Right lobe of liver (tissue), 6 donors: ENCODE data around the gene ST7. TPM values are rescaled to one million over a fixed set of nuclear protein-coding genes. Genes with fewer than 3 reads are reported as not detected.

ENCODE experiments used
- ATAC-seq, 4 donors: fragments of 200-7000 bp; cut with Tn5 transposase; one replicate each; pipeline ENCODE4 v1.9.1; 2020; ENCODE audit warnings: mild to moderate bottlenecking in 4 of 4, moderate library complexity in 4 of 4
- DNase-seq, 3 donors: peaks; one replicate each; pipeline ENCODE4 v3.0.0-alpha.2; 2020
- H3K27ac ChIP-seq, 3 donors: fragments of 200-600 bp; one replicate each; pipeline ENCODE4 v1.8.0; 2022
- H3K27me3 ChIP-seq, 2 donors: fragments of 200-600 bp; one replicate each; pipeline ENCODE4 v1.8.0; 2022
- H3K36me3 ChIP-seq, 4 donors: fragments of 200-600 bp; sonication (generic) in 1 of 4; one replicate each; pipeline versions ENCODE4 v1.5.1 to v1.8.0; 2017 to 2022; ENCODE audit warnings: control low read depth in 1 of 4
- H3K4me1 ChIP-seq, 4 donors: fragments of 200-600 bp; sonication (generic) in 1 of 4; one replicate each; pipeline versions ENCODE4 v1.5.1 to v1.8.0; 2017 to 2022; ENCODE audit warnings: control low read depth in 1 of 4
- H3K4me3 ChIP-seq, 3 donors: fragments of 200-600 bp; one replicate each; pipeline ENCODE4 v1.8.0; 2022
- H3K9me3 ChIP-seq, 4 donors: fragments of 200-600 bp; sonication (generic) in 1 of 4; one replicate each; pipeline versions ENCODE4 v1.5.1 to v1.8.0; 2017 to 2022; ENCODE audit warnings: control low read depth in 1 of 4
- POLR2A ChIP-seq: fragments of 450-650 bp; IDR thresholded peaks from one replicate; pipeline ENCODE4 v1.6.1; 2017; ENCODE audit warnings: antibody characterized with exemption, mild to moderate bottlenecking
- WGBS: methylation state at CpG from one replicate; pipeline ENCODE4 v1.1.6; 2018; ENCODE audit warnings: low coverage, low lambda C conversion rate; ENCODE audit not compliant: insufficient coverage; ENCODE audit errors: missing lambda C conversion rate; 5-methylcytosine and 5-hydroxymethylcytosine counted together
- intact Hi-C, 2 donors: fragments of 100-400 bp; cut with DNase I; formaldehyde crosslinking; loops; one replicate each; pipeline versions ENCODE4 v1.11.2 to v1.14.1; 2022
- total RNA-seq, 6 experiments: library from RNA; depleted of rRNA in 2 of 6; stranded (reverse); fragments of >200 nt in 2 of 6; fragmentation: NEBNext Ultra II Directional in 3 of 6; extraction: Animal tissue kit (Norgen Biotek cat#: 25700) in 3 of 6; gene quantifications; one replicate each; pipeline versions ENCODE4 v1.1.0 to v1.2.4, GENCODE V29; 2016 to 2023
- TF ChIP-seq, protein P1 (sequence below), 4 donors: fragments of 200-600 bp in 3 of 4; fragments of 450-650 bp in 1 of 4; IDR thresholded peaks; one replicate each; pipeline versions ENCODE4 v1.5.1 to v1.8.0; 2016 to 2022; ENCODE audit warnings: antibody characterized with exemption in 4 of 4, mild to moderate bottlenecking in 2 of 4
- donor health status: DM: no; HTN: yes; CAD: no.
- donor health status: DM: no; HTN: no; CAD: no.
- donor health status: DM: no; HTN: no; CAD: no.
- donor health status: DM: no; HTN: yes; CAD: no.
- donor health status: DM: no; HTN: yes; CAD: no.

The ST7 gene
- total RNA-seq, 6 experiments from 2014 or later, result 17.4 to 29.9 (median 22.4) TPM

DNA sequence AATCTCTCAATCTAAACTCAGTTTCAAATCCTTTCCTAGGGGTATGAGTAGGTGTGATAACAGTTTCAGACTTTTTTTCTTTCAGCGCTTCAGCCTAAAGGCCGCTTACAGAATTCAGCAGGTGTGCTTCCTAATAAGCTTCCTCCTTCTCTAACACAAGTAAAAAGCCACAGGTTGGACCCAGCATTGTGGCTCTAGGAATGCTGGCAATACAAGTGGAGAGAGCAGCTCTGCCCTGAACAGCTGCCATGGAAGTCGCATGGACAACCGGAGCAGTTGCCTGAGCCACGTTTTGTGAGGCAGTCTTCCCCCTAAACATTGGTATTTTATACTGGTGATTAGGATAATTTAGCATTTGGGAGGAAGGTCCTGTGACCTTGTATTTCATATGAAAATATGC, 83.5 kb downstream of the ST7 start:
- Histone ChIP-seq H3K4me1 (peaks cover 0 to 4% (median 0%) of the 10 kb centered on the region in 4 donors), H3K27ac (no peak overlapping the region), H3K9me3 (no peaks in the 10 kb centered on the region), H3K27me3 (no peaks in the 10 kb centered on the region), H3K4me3 (no peak overlapping the region), H3K36me3 (no peaks in the 10 kb centered on the region)
- ATAC-seq (no peak), DNase-seq (no peak)
- 89% methylated on average over 4 of the region's 5 CpGs for WGBS
- intact Hi-C loops, result no loop called here
- TF ChIP-seq, protein P1, sequence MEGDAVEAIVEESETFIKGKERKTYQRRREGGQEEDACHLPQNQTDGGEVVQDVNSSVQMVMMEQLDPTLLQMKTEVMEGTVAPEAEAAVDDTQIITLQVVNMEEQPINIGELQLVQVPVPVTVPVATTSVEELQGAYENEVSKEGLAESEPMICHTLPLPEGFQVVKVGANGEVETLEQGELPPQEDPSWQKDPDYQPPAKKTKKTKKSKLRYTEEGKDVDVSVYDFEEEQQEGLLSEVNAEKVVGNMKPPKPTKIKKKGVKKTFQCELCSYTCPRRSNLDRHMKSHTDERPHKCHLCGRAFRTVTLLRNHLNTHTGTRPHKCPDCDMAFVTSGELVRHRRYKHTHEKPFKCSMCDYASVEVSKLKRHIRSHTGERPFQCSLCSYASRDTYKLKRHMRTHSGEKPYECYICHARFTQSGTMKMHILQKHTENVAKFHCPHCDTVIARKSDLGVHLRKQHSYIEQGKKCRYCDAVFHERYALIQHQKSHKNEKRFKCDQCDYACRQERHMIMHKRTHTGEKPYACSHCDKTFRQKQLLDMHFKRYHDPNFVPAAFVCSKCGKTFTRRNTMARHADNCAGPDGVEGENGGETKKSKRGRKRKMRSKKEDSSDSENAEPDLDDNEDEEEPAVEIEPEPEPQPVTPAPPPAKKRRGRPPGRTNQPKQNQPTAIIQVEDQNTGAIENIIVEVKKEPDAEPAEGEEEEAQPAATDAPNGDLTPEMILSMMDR (IDR thresholded peaks at IDR 0.05), result no peak
- no peak for TF ChIP-seq POLR2A

DNA sequence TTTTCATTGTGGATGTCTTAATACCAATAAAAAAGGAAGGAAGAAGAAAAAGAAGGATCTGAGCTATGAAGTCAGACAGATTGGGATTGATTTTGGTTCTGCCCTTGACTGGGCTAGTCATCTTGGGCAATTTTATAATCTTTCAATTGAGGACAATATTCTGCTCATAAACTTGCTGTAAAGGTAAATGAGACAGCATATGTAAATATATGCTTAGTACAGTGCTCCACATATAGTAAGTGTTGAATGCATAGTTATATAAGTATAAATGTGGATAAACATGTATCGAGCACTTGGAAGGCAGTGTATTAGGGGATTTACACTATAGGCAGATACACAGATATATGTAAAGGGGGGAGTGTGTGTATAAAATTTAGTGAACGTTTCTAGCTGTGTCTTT, 85.1 kb downstream of the ST7 start:
- ATAC-seq (no peak), DNase-seq (no peak)
- no peak overlapping the region for H3K4me3 ChIP-seq
- H3K27me3 ChIP-seq, result no peaks in the 10 kb centered on the region
- H3K27ac ChIP-seq, result no peak overlapping the region
- TF ChIP-seq, protein P1 (IDR thresholded peaks at IDR 0.05), result no peak
- TF ChIP-seq POLR2A, result no peak
- no peaks in the 10 kb centered on the region for H3K36me3 ChIP-seq
- peaks cover 0 to 4% (median 0%) of the 10 kb centered on the region in 4 donors for H3K4me1 ChIP-seq
- WGBS, result 89% methylated on average over 2 of the region's 2 CpGs
- intact Hi-C loops, result no loop called here
- no peaks in the 10 kb centered on the region for H3K9me3 ChIP-seq

- H3K36me3 ChIP-seq, result no peaks in the 10 kb centered on the region
- peaks cover 0 to 4% (median 0%) of the 10 kb centered on the region in 4 donors for H3K4me1 ChIP-seq
- no peaks in the 10 kb centered on the region for H3K9me3 ChIP-seq
- ATAC-seq (no peak), DNase-seq (no peak)
- 89% methylated on average over 2 of the region's 2 CpGs for WGBS
- H3K4me3 ChIP-seq, result no peak overlapping the region
- H3K27ac ChIP-seq, result no peak overlapping the region
- TF ChIP-seq POLR2A, result no peak
- TF ChIP-seq, protein P1 (IDR thresholded peaks at IDR 0.05), result no peak
- intact Hi-C loops, result no loop called here
- no peaks in the 10 kb centered on the region for H3K27me3 ChIP-seq
Observed at GRCh38 chr7:117041007-117041406, 87.7 kb downstream of the ST7 start.

DNA sequence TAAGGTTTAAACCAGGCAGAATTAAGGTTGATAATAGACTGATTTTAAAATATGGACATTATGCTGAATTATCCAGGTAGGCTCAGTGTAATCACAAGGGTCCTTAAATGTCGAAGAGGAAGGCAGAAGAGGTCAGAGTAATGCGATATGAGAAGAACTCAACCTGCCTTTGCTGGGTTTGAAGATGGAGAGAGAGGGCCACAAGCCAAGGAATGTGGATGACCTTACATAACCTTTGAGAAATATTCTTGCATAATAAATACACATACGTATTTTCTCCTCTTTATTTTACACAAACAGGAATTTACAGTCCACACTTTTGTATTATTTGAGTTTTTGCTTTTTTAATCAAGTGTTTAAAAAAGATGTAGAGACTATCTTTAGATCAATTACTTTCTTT, 88.5 kb downstream of the ST7 start:
- DNase-seq, result no peak
- Histone ChIP-seq H3K27me3 (no peaks in the 10 kb centered on the region), H3K4me1 (no peaks in the 10 kb centered on the region), H3K27ac (no peak overlapping the region), H3K4me3 (no peak overlapping the region), H3K9me3 (no peaks in the 10 kb centered on the region), H3K36me3 (no peaks in the 10 kb centered on the region)
- WGBS, result 50% methylated on average over 3 of the region's 3 CpGs
- TF ChIP-seq, protein P1 (IDR thresholded peaks at IDR 0.05), result no peak
- TF ChIP-seq POLR2A, result no peak
- intact Hi-C loops, result no loop called here
- peak in 3 of 4 donors; percentile 24 to 56 (median 29) for ATAC-seq
